OCI-LY1 (cell line): ENCODE measurements around the gene COL8A1.

Experiments used
- EZH2 ChIP-seq: fragments of 200-600 bp; sonication (generic), shearing (Covaris generic); IDR thresholded peaks from 2 replicates; pipeline ENCODE4 v1.8.0; 2017; ENCODE audit warnings: borderline replicate concordance, mixed run types, mild to moderate bottlenecking, antibody characterized with exemption, low read length, moderate library complexity, mixed read lengths
- TF ChIP-seq, protein P1 (sequence below): fragments of 200-600 bp; sonication (generic), shearing (Covaris generic); IDR thresholded peaks from 2 replicates; pipeline ENCODE4 v1.5.1; 2017; ENCODE audit warnings: mild to moderate bottlenecking, antibody characterized with exemption, low read length, moderate library complexity, mixed read lengths

DNA sequence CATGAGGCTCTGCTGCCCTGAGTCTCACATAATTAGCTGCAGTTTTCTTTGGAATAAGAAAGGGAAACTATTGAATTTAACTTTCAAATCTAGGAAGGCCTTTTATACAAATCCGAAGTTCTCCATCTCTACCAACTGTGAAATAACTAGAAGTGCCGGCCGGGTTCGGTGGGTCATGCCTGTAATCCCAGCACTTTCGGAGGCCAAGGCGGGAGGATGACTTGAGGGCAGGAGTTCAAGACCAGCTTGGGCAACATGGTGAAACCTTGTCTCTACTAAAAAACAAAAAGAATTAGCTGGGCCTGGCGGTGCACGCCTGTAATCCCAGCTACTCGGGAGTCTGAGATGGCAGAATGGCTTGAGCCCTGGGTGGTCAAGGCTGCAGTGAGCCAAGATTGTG is 43.6 kb downstream of the COL8A1 start:
- TF ChIP-seq, protein P1, sequence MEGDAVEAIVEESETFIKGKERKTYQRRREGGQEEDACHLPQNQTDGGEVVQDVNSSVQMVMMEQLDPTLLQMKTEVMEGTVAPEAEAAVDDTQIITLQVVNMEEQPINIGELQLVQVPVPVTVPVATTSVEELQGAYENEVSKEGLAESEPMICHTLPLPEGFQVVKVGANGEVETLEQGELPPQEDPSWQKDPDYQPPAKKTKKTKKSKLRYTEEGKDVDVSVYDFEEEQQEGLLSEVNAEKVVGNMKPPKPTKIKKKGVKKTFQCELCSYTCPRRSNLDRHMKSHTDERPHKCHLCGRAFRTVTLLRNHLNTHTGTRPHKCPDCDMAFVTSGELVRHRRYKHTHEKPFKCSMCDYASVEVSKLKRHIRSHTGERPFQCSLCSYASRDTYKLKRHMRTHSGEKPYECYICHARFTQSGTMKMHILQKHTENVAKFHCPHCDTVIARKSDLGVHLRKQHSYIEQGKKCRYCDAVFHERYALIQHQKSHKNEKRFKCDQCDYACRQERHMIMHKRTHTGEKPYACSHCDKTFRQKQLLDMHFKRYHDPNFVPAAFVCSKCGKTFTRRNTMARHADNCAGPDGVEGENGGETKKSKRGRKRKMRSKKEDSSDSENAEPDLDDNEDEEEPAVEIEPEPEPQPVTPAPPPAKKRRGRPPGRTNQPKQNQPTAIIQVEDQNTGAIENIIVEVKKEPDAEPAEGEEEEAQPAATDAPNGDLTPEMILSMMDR, result no peak
- no peak for TF ChIP-seq EZH2
